Karpas-422 (cell line): Measurements from ENCODE around the gene CNTN4. TPM values are rescaled to one million over a fixed set of nuclear protein-coding genes. Genes with fewer than 3 reads are reported as not detected.

Source experiments
- DNase-seq: peaks from one replicate; pipeline ENCODE4 v3.0.0-alpha.2; 2015
- H2AFZ ChIP-seq: fragments of 200-600 bp; sonication (generic); 2 replicates; pipeline ENCODE4 v1.6.1; 2014; ENCODE audit warnings: antibody characterized with exemption, low read length, mixed read lengths
- H3K27ac ChIP-seq: fragments of 200-600 bp; sonication (generic); 2 replicates; pipeline ENCODE4 v1.5.1; 2014; ENCODE audit warnings: mild to moderate bottlenecking, low read length, moderate library complexity
- H3K27me3 ChIP-seq: fragments of 200-600 bp; sonication (generic); 2 replicates; pipeline ENCODE4 v1.6.1; 2014; ENCODE audit warnings: low read length, mixed read lengths
- H3K36me3 ChIP-seq: fragments of 200-600 bp; sonication (generic); 2 replicates; pipeline ENCODE4 v1.6.1; 2014; ENCODE audit warnings: low read length, mixed read lengths; ENCODE audit not compliant: insufficient read depth
- H3K4me1 ChIP-seq: fragments of 200-600 bp; sonication (generic); 2 replicates; pipeline ENCODE4 v1.6.1; 2014; ENCODE audit warnings: mild to moderate bottlenecking, low read length, mixed read lengths
- H3K4me2 ChIP-seq: fragments of 200-600 bp; sonication (generic); 2 replicates; pipeline ENCODE4 v1.6.1; 2014; ENCODE audit warnings: low read length, low read depth, mild to moderate bottlenecking; ENCODE audit not compliant: poor library complexity, severe bottlenecking
- H3K4me3 ChIP-seq: fragments of 200-600 bp; sonication (generic); 2 replicates; pipeline ENCODE4 v1.5.1; 2014; ENCODE audit warnings: mild to moderate bottlenecking, antibody characterized with exemption, low read length, mixed read lengths
- H3K79me2 ChIP-seq: fragments of 200-600 bp; sonication (generic); 2 replicates; pipeline ENCODE4 v1.6.1; 2014; ENCODE audit warnings: mild to moderate bottlenecking, low read length, mixed read lengths
- H3K9ac ChIP-seq: fragments of 200-600 bp; sonication (generic); 2 replicates; pipeline ENCODE4 v1.6.0; 2014; ENCODE audit warnings: low read length
- H3K9me2 ChIP-seq: fragments of 200-600 bp; sonication (generic), shearing (Covaris generic); replicated peaks from 2 replicates; pipeline ENCODE4 v1.6.0; 2014; ENCODE audit warnings: mild to moderate bottlenecking, low read length, moderate library complexity; ENCODE audit not compliant: insufficient read depth
- H3K9me3 ChIP-seq: fragments of 300-700, 200-600 bp; sonication (generic); 2 replicates; pipeline ENCODE4 v1.6.1; 2014; ENCODE audit warnings: low read length, mixed read lengths
- H4K20me1 ChIP-seq: fragments of 200-600 bp; sonication (generic); 2 replicates; pipeline ENCODE4 v1.6.1; 2014; ENCODE audit warnings: mild to moderate bottlenecking, antibody characterized with exemption, low read length, low read depth; ENCODE audit not compliant: insufficient read depth
- total RNA-seq: library from RNA; depleted of rRNA; stranded (reverse); fragments of >200 nt; shearing (Covaris generic); gene quantifications from 2 replicates; pipeline ENCODE4 v1.2.3, GENCODE V29; 2014; ENCODE audit warnings: low replicate concordance

CNTN4 gene
- total RNA-seq, 1 experiment from 2014 or later = 0.19 TPM

- no peak overlapping the region for H2AFZ ChIP-seq
- no peaks in the 10 kb centered on the region for H3K9me2 ChIP-seq
- no peak overlapping the region for H3K4me2 ChIP-seq
These were observed 987.6 kb downstream of the CNTN4 start for GRCh38 chr3:3086239-3086638.

GRCh38 chr3:3087279-3087678 is 988.6 kb downstream of the CNTN4 start:
- peak overlapping the region; percentile 34 for H3K4me2 ChIP-seq
- H2AFZ ChIP-seq = no peak overlapping the region
- H3K36me3 ChIP-seq = no peaks in the 10 kb centered on the region
- peaks cover 34% of the 10 kb centered on the region for H3K4me1 ChIP-seq
- H3K4me3 ChIP-seq = no peak overlapping the region
- H3K79me2 ChIP-seq = no peaks in the 10 kb centered on the region
- no peaks in the 10 kb centered on the region for H3K9me2 ChIP-seq
- no peaks in the 10 kb centered on the region for H3K9me3 ChIP-seq
- no peaks in the 10 kb centered on the region for H3K27me3 ChIP-seq
- H3K9ac ChIP-seq = no peak overlapping the region
- no peak overlapping the region for H3K27ac ChIP-seq
- no peaks in the 10 kb centered on the region; the same call in 1 of the 2 replicates for H4K20me1 ChIP-seq
- peak; percentile 58 for DNase-seq

More at GRCh38 chr3:3086239-3086638, 987.6 kb downstream of the CNTN4 start:
- Histone ChIP-seq H3K36me3 (no peaks in the 10 kb centered on the region), H3K27me3 (no peaks in the 10 kb centered on the region), H3K4me3 (no peak overlapping the region), H4K20me1 (no peaks in the 10 kb centered on the region; the same call in 1 of the 2 replicates), H3K9ac (no peak overlapping the region), H3K79me2 (no peaks in the 10 kb centered on the region), H3K9me3 (no peaks in the 10 kb centered on the region), H3K4me1 (peaks cover 41% of the 10 kb centered on the region), H3K27ac (no peak overlapping the region)
- DNase-seq = peak; percentile 38

- Histone ChIP-seq H3K4me2 (peak overlapping the region; percentile 34), H3K4me3 (no peak overlapping the region), H3K36me3 (no peaks in the 10 kb centered on the region), H4K20me1 (no peaks in the 10 kb centered on the region), H3K27ac (no peak overlapping the region), H3K4me1 (peaks cover 28% of the 10 kb centered on the region), H3K79me2 (no peaks in the 10 kb centered on the region), H3K27me3 (no peaks in the 10 kb centered on the region), H3K9ac (no peak overlapping the region), H3K9me3 (no peaks in the 10 kb centered on the region), H3K9me2 (no peaks in the 10 kb centered on the region), H2AFZ (no peak overlapping the region)
- peak; percentile 39 for DNase-seq
These were observed 989.2 kb downstream of the CNTN4 start for GRCh38 chr3:3087716-3088465.

GRCh38 chr3:3089017-3089416 is 990.4 kb downstream of the CNTN4 start:
- Histone ChIP-seq H3K27me3 (no peaks in the 10 kb centered on the region), H3K9ac (no peak overlapping the region), H3K4me1 (peaks cover 28% of the 10 kb centered on the region), H3K79me2 (no peaks in the 10 kb centered on the region), H3K27ac (no peak overlapping the region), H3K4me2 (no peak overlapping the region), H2AFZ (no peak overlapping the region), H3K9me3 (no peaks in the 10 kb centered on the region), H3K36me3 (no peaks in the 10 kb centered on the region), H4K20me1 (no peaks in the 10 kb centered on the region), H3K4me3 (no peak overlapping the region), H3K9me2 (no peaks in the 10 kb centered on the region)
- DNase-seq = peak; percentile 81

- Histone ChIP-seq H2AFZ (no peak overlapping the region), H3K9me2 (no peaks in the 10 kb centered on the region), H3K9ac (no peak overlapping the region), H3K27ac (no peak overlapping the region), H3K4me1 (peaks cover 9% of the 10 kb centered on the region), H3K9me3 (no peaks in the 10 kb centered on the region), H3K36me3 (no peaks in the 10 kb centered on the region), H3K79me2 (no peaks in the 10 kb centered on the region), H4K20me1 (no peaks in the 10 kb centered on the region), H3K27me3 (no peaks in the 10 kb centered on the region), H3K4me2 (peak overlapping the region; percentile 18), H3K4me3 (no peak overlapping the region)
- DNase-seq = no peak
These were observed 999.3 kb downstream of the CNTN4 start for GRCh38 chr3:3097958-3098357.

GRCh38 chr3:3101660-3102458 is 1003.2 kb downstream of the CNTN4 start:
- H3K9me3 ChIP-seq = no peaks in the 10 kb centered on the region
- peaks cover 9% of the 10 kb centered on the region for H3K4me1 ChIP-seq
- no peaks in the 10 kb centered on the region for H3K36me3 ChIP-seq
- H3K27ac ChIP-seq = no peak overlapping the region
- no peak overlapping the region for H3K4me2 ChIP-seq
- no peaks in the 10 kb centered on the region for H3K27me3 ChIP-seq
- no peaks in the 10 kb centered on the region for H3K79me2 ChIP-seq
- DNase-seq = no peak
- no peak overlapping the region for H2AFZ ChIP-seq
- H3K4me3 ChIP-seq = no peak overlapping the region
- no peaks in the 10 kb centered on the region for H3K9me2 ChIP-seq
- H4K20me1 ChIP-seq = no peaks in the 10 kb centered on the region
- H3K9ac ChIP-seq = no peak overlapping the region

- Histone ChIP-seq H4K20me1 (no peaks in the 10 kb centered on the region), H3K4me2 (no peak overlapping the region)
These were observed 1004.1 kb downstream of the CNTN4 start for GRCh38 chr3:3102751-3103150.

GRCh38 chr3:3105246-3105645 is 1006.6 kb downstream of the CNTN4 start:
- Histone ChIP-seq H3K9me2 (no peaks in the 10 kb centered on the region), H3K27ac (no peak overlapping the region), H3K4me3 (no peak overlapping the region), H3K9ac (no peak overlapping the region), H3K27me3 (no peaks in the 10 kb centered on the region), H3K4me1 (no peaks in the 10 kb centered on the region), H3K4me2 (no peak overlapping the region), H2AFZ (no peak overlapping the region), H3K36me3 (no peaks in the 10 kb centered on the region), H3K79me2 (no peaks in the 10 kb centered on the region), H3K9me3 (no peaks in the 10 kb centered on the region), H4K20me1 (no peaks in the 10 kb centered on the region)
- DNase-seq = no peak

More at GRCh38 chr3:3102751-3103150, 1004.1 kb downstream of the CNTN4 start:
- no peaks in the 10 kb centered on the region for H3K79me2 ChIP-seq
- H3K27ac ChIP-seq = no peak overlapping the region
- H3K36me3 ChIP-seq = no peaks in the 10 kb centered on the region
- no peaks in the 10 kb centered on the region for H3K9me3 ChIP-seq
- no peak for DNase-seq
- no peak overlapping the region for H2AFZ ChIP-seq
- H3K4me3 ChIP-seq = no peak overlapping the region
- no peaks in the 10 kb centered on the region for H3K27me3 ChIP-seq
- H3K9me2 ChIP-seq = no peaks in the 10 kb centered on the region
- H3K4me1 ChIP-seq = peaks cover 6% of the 10 kb centered on the region
- H3K9ac ChIP-seq = no peak overlapping the region
